Spleen (tissue), 7 donors: Measurements from ENCODE around the gene INO80D.

Experiments used
- POLR2A ChIP-seq, 3 donors: fragments of 450-650 bp; IDR thresholded peaks; one replicate each; pipeline ENCODE4 v1.5.1; 2017; ENCODE audit warnings: antibody characterized with exemption in 3 of 3, mild to moderate bottlenecking in 1 of 3
- TF ChIP-seq, protein P1 (sequence below), 11 experiments: fragments of 200-600 bp in 7 of 11; fragments of 450-650 bp in 4 of 11; sonication (generic) in 4 of 11; IDR thresholded peaks in 8 of 11; conservative IDR thresholded peaks in 3 of 11; 1 replicate in 7 of 11; 2 replicates in 4 of 11; pipeline versions ENCODE4 v1.4.0 to v1.8.0; 2016 to 2021; ENCODE audit warnings: antibody characterized with exemption in 11 of 11, inconsistent platforms in 4 of 11, mild to moderate bottlenecking in 1 of 11
- donor health status: DM: no; HTN: no; CAD: no; lungs with moderate emphysema.
- donor health status: DM: no; HTN: no; CAD: no.
- donor health status: DM: no; HTN: no; CAD: no.

GRCh38 chr2:206049392-206049791, 36.6 kb downstream of the INO80D start:
- TF ChIP-seq, protein P1, sequence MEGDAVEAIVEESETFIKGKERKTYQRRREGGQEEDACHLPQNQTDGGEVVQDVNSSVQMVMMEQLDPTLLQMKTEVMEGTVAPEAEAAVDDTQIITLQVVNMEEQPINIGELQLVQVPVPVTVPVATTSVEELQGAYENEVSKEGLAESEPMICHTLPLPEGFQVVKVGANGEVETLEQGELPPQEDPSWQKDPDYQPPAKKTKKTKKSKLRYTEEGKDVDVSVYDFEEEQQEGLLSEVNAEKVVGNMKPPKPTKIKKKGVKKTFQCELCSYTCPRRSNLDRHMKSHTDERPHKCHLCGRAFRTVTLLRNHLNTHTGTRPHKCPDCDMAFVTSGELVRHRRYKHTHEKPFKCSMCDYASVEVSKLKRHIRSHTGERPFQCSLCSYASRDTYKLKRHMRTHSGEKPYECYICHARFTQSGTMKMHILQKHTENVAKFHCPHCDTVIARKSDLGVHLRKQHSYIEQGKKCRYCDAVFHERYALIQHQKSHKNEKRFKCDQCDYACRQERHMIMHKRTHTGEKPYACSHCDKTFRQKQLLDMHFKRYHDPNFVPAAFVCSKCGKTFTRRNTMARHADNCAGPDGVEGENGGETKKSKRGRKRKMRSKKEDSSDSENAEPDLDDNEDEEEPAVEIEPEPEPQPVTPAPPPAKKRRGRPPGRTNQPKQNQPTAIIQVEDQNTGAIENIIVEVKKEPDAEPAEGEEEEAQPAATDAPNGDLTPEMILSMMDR (IDR thresholded peaks at IDR 0.05 in 8 of 11, conservative IDR thresholded peaks at IDR 0.05 in 3 of 11), result no peak
- TF ChIP-seq POLR2A (IDR thresholded peaks at IDR 0.05), result no peak
